ENCODE results near the gene LAMC1.

LAMC1 gene

DNA sequence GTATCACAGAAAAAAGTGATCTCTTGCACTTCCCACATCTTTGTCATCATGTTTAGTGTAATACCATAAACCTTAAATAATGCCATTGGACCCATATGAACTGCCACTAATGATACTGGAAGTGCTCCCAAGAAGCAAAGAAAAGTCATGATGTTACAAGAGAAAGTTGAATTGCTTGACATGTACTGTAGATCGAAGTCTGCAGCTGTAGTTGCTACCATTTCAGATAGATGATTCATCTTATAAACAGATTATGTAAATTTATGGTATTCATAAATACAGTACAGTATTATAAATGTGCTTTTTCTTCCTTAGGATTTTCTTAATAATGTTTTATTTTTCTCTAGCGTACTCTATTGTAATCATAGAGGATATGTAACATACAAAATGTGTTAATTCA is 132.7 kb downstream of the LAMC1 start:
- no peak for DNase-seq

DNA sequence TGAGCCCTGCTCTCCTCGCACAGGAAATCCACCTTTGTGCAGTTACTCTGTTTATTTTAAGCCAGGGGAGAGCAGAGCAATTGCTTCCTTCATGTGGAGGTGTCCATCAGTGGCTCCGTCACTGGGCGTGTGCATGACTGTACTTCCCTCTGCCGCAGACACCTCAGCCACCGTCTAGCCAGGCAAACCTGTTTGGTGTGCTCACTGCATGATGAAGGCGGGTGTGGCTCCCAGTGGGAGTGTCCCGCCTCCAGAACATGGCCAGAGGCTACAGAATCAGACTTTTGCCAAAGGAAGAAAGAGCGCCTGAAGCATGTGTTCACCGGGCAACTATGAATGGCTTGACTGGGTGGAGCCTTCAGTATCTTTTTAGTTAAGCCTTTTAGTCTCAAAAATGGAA is 136.7 kb downstream of the LAMC1 start:
- peak; percentile 94 for DNase-seq

DNA sequence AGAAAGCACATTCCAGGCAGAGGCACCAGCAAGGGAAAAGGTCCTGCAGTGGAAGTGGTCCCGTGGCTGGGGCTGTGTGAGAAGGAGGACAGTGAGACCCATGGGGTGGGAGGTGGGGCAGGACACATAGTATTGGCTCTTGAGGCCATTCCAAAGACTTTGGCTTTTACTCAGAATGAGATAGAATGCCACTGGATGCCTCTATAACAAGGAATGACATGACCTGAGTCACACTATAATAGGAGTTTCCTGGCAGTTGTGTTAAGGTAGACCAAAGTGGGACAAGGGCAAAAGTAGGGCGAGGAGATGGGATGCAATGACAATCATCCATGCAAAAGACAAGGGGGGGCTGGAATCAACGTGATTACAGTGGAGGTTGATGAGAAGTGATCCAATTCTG is 138.2 kb downstream of the LAMC1 start:
- DNase-seq, result no peak

DNA sequence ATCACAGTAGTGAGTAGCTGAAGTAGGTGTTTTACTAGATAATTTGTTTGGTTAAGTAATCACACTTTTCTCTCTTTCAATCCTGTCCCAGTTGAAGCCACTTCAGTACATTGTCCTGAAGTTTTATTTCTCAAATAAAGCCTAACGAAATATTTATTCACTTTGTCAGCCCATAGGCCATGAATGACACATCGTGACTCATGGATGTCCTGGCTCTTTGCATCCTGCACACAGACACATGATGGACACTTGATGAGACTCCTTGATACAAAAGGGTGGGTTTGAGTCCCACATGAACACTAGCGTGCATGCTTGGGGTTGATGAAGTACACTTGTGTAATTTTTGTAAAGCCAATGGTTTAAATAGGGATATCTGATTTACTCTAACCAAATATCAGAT is 140.1 kb downstream of the LAMC1 start:
- no peak for DNase-seq

DNA sequence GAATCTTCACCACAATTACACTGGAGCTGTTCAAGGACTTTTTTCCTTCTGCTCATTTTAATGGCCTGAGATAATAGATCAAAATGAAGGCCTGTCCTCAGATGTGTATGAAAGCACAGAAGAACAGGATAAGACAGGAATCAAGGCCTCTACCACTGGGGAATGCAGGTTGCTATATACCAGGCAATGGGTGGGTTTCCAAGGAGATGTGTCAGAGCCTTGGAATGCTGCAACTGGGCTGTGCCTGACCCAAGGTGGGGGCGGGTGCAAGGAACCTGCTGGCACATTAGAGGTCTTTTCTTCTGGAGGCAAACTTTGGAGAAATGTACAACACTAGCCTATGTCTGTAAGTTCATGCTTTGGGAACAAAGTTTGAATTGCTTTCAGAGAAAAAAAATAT is 141.1 kb downstream of the LAMC1 start:
- no peak for DNase-seq

DNA sequence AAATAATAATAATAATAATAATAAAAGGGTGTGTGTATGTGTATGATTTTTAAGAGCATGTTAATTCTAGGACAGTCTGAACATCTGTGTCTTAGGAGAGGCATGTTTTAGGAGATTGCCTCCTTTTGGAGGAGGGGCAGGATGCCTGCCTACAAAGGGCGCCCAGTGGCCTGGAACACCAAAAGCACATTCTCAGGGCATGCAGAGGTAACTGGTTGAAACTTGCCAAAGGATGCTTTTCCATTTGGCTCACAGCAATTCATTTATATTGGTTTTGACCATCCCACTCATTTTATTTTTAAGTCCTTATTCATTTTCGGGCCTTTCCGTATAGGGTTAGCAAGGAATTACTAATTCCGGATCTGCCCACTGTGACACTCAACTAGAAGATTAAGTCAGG is 141.7 kb downstream of the LAMC1 start:
- DNase-seq, result no peak

DNA sequence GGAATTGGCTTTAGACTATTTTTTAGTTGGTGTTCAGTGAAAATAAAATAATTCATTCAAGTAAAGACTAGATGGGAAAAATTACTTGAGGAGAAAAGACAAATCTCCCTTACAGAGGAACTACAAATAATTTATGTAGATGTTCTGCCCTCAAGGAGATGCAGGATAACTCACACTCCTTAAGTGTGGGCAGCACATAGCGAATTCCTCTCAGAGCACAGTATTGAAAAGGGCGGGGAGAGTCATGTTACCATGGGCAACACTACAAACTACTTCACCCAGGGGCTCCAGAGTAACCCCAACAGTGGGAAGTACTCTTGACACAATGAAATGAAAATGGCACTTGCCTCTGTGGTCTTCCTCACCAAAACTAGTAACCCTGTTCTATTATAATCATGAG is 142.2 kb downstream of the LAMC1 start:
- DNase-seq, result no peak

DNA sequence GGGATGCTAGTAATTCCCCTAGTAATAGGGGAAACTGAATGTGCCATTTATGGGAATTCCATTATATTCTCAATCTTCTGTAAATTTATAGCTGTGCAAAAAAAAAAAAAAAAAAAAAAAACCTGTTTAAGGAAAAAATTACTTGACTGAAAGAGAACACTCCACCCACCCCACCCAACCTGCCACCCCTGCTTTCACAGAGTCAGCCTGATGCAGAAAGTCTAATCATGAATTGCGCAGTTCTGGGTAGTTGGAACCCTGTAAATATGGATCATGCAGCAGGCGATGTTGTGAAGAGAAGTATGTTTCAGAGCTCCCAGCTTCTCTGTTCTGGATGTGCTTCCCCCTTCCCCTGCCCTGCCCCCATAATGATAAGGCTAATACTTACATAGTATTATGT is 143.2 kb downstream of the LAMC1 start:
- DNase-seq, result no peak

DNA sequence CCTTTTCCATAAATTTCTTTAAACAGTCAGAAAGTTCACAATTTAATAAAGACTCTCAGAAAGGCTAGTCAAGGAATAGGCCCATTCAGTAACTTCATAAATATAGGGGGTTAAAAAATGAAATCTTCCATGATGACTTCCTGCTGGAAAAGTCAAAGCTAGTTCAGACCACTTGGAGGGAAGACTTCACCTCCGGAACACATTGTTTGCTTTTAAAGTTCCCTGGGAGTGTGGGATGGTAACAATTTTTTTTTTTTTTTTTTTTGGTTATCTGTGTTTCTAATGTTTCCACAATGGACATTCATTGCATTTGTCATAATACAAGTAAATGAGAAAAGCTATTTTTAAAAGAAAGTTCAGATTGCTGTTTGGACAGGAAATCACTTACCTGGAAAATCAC is 144.5 kb downstream of the LAMC1 start:
- no peak for DNase-seq

DNA sequence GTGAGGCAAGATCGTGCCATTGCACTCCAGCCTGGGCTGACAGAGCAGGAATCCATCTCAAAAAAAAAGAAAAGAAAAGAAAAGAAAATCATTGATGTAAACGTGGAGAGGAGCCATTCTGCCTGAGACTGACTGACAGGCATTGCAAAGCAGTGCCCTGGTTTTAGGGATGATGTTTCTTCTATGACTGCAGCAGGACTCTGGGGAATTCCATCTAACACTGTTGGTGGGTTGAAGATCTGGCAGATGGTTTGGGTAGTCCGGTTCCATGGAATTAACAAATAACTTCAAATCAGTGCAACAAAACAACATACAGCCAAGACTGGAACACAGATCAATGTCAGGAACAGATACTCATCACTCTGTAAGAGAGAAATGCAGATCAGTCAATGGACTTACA is 145.1 kb downstream of the LAMC1 start:
- peak; percentile 24 for DNase-seq

DNA sequence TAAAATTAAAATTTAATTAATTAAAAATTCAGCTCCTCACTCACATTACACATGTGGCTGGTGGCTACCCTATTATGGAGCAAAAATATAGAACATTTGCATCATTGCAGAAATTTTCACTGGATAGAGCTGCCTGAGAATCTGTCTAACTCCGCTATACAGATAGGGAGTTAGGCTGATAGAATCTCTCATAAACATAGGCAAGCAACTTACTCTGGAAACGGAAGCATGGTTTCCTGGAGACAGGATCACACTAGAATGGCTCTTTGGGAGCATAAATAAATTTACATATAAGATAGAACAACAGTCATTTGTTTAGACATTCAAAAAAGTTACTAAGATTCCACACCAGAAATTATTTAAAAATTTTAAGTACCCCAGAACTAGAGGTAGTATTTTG is 150.6 kb downstream of the LAMC1 start:
- no peak for DNase-seq

DNA sequence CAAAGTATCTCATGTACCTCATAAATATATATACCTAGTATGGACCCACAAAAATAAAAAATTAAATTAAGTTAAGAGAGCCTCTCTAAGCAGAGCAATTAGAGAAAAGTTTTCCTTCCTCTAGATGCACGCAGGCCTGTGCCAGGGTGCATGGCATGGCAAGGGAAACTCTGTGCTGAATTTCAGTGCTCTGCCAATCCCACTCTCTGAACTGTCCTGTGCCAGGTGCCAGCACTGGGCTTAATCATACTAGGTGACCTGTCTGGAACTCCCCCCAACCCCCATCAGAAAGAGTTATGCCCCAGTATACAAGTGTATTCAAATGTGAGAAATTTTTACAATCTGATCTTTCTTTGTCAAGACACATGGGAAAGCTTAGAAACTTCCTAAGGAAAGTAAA is 152.4 kb downstream of the LAMC1 start:
- no peak for DNase-seq

DNA sequence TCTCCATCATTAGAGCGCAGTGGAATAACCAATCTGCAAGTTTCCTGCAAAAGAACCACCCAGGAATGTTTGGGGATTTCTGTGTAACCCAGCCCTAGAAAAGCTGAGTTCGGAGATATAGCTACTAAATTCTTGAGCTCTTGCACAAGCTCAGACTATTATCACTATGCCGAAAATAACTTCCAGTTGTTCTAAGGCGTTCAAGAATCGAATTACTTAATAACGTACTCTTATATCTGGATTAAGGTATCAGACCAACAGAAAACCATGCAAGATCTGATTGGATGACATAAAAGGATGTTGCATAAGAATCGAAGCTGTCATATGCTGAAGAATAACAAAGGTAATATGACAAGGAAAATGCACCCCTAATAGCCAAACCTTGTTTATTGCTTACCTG is 155.3 kb downstream of the LAMC1 start:
- DNase-seq, result no peak

DNA sequence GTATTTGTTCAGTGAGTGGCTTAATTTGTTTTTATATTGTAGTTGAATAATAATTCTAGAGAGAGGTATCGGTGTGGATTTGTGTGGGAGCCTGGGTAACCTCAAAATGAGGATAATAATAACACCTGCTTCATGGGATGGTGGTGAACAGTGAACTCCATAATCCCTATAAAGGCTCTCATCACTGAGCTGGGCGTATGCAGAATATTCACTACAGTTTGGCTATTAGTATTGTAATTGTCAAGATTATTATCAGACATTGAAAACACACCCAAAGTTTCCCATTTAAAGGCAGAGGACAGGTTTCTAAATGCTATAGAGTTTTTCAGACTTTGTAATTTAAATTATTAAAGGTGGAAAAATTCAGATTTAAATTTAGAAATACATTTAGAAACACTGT is 155.8 kb downstream of the LAMC1 start:
- no peak for DNase-seq

DNA sequence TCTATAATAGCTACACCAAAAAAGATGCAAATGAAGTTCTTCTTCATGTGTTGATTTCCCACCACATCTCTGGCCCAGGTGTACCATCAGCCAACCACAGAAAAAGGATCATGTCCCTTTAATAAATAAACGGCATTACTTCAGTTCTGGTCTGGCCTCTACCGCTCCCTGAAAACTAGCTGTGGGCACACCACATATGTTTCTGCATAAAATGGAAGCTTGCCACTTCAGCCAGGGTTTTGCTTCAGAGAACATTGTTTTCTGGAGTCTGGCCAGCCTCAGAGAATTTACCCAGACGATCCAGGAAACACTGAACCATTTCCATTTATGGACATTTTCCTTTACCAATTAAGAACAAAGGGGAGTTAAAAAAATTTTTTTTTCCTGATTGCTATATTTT is 157.0 kb downstream of the LAMC1 start:
- DNase-seq, result peak; percentile 76

DNA sequence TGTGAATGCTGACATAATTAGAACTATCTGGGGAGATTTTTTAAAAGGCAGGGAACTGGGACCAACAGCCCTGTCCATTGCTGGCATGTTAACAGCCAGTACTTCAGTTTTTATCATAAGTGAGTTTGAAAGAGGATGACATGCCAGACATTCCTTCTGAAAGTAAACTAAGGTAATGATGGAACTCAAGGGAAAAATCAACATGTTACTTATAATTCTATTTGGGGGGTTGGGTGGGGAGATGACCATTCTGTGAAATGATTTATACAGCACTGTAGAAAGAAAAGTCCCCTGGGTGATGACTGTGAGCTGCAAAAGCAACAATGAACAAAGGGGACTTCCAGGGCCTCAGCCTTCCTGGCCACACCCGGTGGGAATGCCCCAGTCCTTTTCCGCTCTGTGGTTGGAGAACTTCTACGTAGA is 157.4 kb downstream of the LAMC1 start:
- DNase-seq, result peak; percentile 76

DNA sequence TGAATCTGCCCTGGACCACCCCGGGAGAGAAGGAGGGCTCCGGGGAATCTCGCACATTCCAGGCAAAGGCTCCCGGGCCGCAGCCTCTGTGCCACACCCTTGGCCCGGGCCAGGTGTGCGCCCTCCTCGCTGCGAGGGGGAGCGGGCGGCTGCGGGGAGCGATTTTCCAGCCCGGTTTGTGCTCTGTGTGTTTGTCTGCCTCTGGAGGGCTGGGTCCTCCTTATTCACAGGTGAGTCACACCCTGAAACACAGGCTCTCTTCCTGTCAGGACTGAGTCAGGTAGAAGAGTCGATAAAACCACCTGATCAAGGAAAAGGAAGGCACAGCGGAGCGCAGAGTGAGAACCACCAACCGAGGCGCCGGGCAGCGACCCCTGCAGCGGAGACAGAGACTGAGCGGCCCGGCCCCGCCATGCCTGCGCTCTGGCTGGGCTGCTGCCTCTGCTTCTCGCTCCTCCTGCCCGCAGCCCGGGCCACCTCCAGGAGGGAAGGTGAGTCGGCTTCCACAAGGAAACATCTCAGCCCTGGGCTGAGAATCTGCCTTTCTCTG is 162.8 kb downstream of the LAMC1 start, which contains the start of gene LAMC2:
Gene LAMC2, plus strand, starts transcription at position 324 of the 550 bp plus-strand sequence. Its CDS starts 89 bp downstream, at position 413.
- DNase-seq, result peak; percentile 92

DNA sequence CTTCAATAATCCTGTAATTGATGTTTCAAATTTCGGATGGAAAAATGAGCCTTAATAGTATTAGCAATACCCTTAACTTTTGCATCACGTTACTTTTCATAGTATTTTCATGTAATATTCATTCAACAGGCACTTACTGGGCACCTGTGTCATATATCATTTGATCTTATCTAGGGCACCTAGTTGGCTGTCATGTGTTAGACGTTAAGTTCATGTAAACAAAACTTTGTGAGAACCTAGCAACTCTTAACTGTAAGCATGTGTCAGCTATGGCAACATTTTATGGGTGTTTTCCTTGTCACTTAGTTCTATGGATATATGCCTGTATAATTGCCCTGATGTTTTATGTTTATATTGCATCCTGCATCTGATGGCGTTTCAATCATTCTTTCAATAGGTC is 163.6 kb downstream of the LAMC1 start:
- DNase-seq, result no peak

DNA sequence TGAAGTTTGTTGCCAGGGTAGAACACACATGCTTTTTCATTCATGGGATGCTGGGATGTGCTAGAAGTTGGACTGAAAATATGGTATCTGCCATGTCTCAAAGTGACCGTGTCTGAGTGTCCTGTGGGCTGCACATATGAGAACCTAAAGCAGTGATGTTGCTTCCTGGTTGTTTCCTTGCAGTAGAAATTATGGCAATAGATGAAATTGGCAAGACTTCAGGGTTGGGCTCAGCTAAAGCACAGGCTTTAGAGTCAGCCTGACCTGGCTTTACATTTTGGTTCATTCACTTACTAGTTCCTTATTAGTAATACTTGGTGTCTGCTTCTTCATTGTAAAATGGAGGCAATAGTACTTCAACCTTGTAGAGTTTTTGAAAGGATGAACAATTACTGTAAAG is 165.0 kb downstream of the LAMC1 start:
- no peak for DNase-seq

DNA sequence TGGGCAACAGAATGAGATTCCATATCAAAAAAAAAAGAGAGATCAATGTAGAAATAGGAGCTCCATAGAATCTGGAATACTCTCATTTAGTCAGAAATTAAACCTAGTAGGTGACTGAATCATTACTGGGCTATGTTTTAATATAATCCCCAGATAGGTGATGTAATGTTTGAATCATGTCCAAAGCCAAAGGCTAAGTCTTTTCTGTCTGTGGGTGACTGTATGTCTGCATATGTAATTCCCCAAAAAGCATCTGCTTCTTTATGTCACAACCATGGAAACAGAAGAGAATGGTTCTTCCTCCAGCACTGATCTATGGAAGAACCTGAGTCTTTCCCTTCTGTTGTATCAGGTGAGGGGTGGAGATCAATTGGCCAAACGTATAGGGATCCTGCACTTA is 168.6 kb downstream of the LAMC1 start:
- DNase-seq, result peak; percentile 56

DNA sequence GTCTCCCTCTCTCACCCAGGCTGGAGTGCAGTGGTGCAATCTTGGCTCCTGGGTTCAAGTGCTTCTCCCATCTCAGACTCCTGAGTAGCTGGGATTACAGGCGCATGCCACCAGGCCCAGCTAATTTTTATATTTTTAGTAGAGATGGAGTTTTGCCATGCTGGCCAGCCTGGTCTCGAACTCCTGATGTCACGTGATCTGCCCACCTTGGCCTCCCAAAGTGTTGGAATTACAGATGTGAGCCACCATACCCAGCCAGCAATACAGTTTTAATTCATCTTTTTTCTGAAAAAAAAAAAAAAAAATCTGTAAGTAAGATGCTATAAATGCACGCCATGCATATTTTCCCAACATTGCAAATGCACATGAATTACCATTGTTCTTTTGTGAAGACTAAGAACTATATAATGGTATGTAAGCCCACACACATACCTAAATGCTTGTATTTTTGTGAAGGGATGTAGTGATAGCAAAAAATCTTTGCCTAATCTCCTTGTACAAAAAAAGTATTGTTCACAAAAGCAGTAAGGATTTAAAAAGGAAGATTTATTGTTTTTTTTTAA is 170.8 kb downstream of the LAMC1 start:
- no peak for DNase-seq

DNA sequence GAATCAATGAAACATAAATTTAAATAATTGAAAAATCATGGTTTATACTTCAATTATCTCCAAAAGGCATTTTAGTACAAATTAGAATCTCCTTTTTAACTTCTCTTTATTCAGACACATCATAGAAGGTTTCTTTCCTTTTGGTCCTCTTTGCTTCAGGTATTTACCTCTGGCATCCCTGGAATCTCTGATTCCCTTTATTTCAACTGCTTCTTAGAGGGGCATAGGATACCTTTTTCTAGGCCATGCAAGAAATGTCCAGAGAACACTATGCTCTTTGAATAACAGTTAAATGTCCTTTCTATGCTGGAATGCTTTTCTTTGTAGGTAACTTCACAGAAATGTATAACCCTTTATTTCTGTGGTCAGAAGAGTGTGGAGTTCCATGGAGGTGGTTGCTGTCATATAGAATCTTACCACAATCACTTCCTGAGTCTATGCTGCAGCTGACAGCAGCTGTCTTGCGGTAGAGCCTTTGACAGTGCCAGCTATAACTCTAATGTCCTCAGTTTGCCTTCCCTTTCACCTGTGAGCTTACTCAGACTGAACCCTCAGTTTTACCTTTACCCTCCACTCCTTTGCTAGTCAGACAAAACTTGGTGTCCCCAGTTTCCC is 171.4 kb downstream of the LAMC1 start:
- DNase-seq, result no peak

DNA sequence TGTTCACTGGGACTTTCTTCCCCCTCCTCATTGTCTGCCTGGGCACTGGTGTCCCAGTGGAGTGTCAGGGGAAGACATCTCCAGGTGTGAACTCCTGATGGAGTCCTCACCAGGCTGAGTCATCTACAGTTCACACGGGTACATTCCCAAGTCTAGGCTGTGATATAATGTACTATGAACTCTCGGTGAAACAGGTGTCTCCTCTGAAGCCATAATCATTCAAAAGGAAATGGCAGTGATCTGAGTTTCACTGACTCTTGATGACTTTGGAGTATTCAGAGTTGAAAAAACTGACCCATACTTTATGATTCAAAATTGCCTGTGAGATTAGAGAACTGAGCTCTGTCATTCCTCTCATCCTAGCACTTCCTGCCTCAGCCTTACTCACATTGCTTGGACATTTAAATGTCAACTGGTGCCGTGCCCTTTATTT is 171.9 kb downstream of the LAMC1 start:
- DNase-seq, result peak; percentile 42
